Kidney glomerular epithelial cell (primary cell): ENCODE results near the gene FYN.

Experiments used
- DNase-seq: peaks from one replicate; lab custom pipeline; 2025; lab: John Stamatoyannopoulos, UW

Gene FYN

GRCh38 chr6:111747829-111748228 lies 125.4 kb downstream of the FYN start:
- DNase-seq = no peak

- DNase-seq = no peak
Measured at GRCh38 chr6:111747396-111747795, 125.9 kb downstream of the FYN start.

- no peak for DNase-seq
Measured at GRCh38 chr6:111746983-111747382, 126.3 kb downstream of the FYN start.

GRCh38 chr6:111745636-111746035 lies 127.6 kb downstream of the FYN start:
- DNase-seq = no peak

GRCh38 chr6:111745186-111745585 lies 128.1 kb downstream of the FYN start:
- DNase-seq = no peak

GRCh38 chr6:111743862-111744692 lies 129.2 kb downstream of the FYN start:
- DNase-seq = no peak

- DNase-seq = no peak
Measured at GRCh38 chr6:111743360-111743759, 129.9 kb downstream of the FYN start.

GRCh38 chr6:111741177-111741952 lies 131.9 kb downstream of the FYN start:
- no peak for DNase-seq

GRCh38 chr6:111740506-111740905 lies 132.7 kb downstream of the FYN start:
- DNase-seq = no peak

GRCh38 chr6:111739257-111739696 lies 134.0 kb downstream of the FYN start:
- no peak for DNase-seq

- no peak for DNase-seq
Measured at GRCh38 chr6:111738631-111739030, 134.6 kb downstream of the FYN start.

GRCh38 chr6:111738156-111738555 lies 135.1 kb downstream of the FYN start:
- DNase-seq = no peak

- peak; percentile 40 for DNase-seq
Measured at GRCh38 chr6:111737065-111737521, 136.2 kb downstream of the FYN start.

- DNase-seq = no peak
Measured at GRCh38 chr6:111736005-111736608, 137.1 kb downstream of the FYN start.

GRCh38 chr6:111734068-111735061 lies 138.9 kb downstream of the FYN start:
- no peak for DNase-seq

GRCh38 chr6:111732390-111732789 lies 140.9 kb downstream of the FYN start:
- no peak for DNase-seq

- no peak for DNase-seq
Measured at GRCh38 chr6:111731456-111732195, 141.6 kb downstream of the FYN start.

- DNase-seq = no peak
Measured at GRCh38 chr6:111730864-111731263, 142.4 kb downstream of the FYN start.

- no peak for DNase-seq
Measured at GRCh38 chr6:111727802-111728201, 145.4 kb downstream of the FYN start.

- no peak for DNase-seq
Measured at GRCh38 chr6:111727041-111727440, 146.2 kb downstream of the FYN start.
